ENCODE data around the gene BRPF3. TPM values are rescaled to one million over a fixed set of nuclear protein-coding genes. Genes with fewer than 3 reads are reported as not detected.

The BRPF3 gene
- total and polyA plus RNA-seq, 2 donors (not counting 3 experiments of a cell fraction or from before 2014, with no cell fraction given), result 30.5 to 35.7 TPM

DNA sequence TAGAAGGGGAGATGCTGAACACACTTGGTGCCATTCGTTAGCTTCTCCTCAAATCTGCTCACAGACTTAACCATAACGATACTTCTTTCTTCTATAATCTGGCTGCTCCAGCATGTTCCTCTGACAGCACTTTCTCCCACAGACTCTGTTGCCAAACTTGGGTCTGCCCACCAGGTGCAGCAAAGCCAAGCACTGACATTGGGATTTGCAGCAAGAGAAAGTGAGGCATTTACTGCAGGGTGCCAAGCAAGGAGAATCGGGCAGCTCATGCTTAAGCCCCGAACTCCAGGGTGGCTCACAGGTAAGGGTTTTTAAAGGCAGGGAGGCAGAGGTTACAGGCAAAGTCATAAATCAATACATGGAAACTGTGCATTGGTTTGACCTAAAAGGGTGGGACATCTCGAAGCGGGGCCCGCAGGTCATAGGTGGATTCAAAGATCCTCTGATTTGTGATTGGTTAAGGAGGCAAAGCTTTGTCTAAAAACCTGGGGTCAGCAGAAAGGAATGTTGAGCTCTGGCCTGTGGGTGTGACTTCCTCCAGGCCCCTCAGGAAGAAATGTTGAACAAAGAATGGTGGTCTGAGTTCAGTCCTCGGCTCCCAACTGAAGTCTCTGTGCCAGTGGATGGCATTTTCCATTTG lies 48.2 kb downstream of the BRPF3 start:
- H3K4me1 ChIP-seq (ENCODE audit: control insufficient read depth, extremely low read depth, insufficient read depth, low read length), result peaks cover 46% of the 10 kb centered on the region
- H3K79me2 ChIP-seq (ENCODE audit: control insufficient read depth, insufficient read depth, low read length), result no peaks in the 10 kb centered on the region
- no peak overlapping the region for H3K4me3 ChIP-seq (replicated peaks in 1 of 3; ENCODE audit: insufficient read depth in 1 of 3, low read depth in 1 of 3, low read length in 3 of 3)
- FAIRE-seq (peak; percentile 89), DNase-seq (ENCODE audit: low read depth, low spot score) (peak; percentile 86)
- no peaks in the 10 kb centered on the region for H4K20me1 ChIP-seq (replicated peaks; ENCODE audit: control insufficient read depth, extremely low read depth, insufficient read depth, low read length)
- dilution Hi-C loops (cut with MboI; ENCODE audit: extremely low pct_ligation_motif_present, low sequenced_read_pairs), result no loop called here
- H3K4me2 ChIP-seq (ENCODE audit: insufficient read depth, low read length), result peak overlapping the region; percentile 59
- H2AFZ ChIP-seq (ENCODE audit: low read depth, low read length), result peak overlapping the region; percentile 84
- no peaks in the 10 kb centered on the region for H3K9me1 ChIP-seq (replicated peaks; ENCODE audit: control insufficient read depth, extremely low read depth, insufficient read depth, low read length)
- BruUV-seq (replicated peaks), result no TSS peak
- POLR2A ChIA-PET, result interaction anchor here (0.7 to 1.2 kb wide), 2 partner anchors 113 to 1819 kb away, joined by 3 to 4 read pairs; partner anchors contain the start of gene RPS10
- H3K27me3 ChIP-seq (ENCODE audit: control insufficient read depth in 2 of 2, insufficient read depth in 2 of 2, low read length in 2 of 2), result no peaks in the 10 kb centered on the region
- intact Hi-C loops (cut with micrococcal nuclease), result no loop called here
- no peaks in the 10 kb centered on the region for H3K9me3 ChIP-seq (replicated peaks; ENCODE audit: control insufficient read depth, insufficient read depth, low read length)
- CTCF ChIA-PET, result interaction anchor here (0.9 to 3.1 kb wide), 4 partner anchors 11 to 123 kb away, joined by 3 to 19 read pairs (median 3); no protein-coding TSS in a partner anchor
- H3K9ac ChIP-seq (replicated peaks; ENCODE audit: extremely low read depth, insufficient read depth, low read length), result peak overlapping the region; percentile 76
- peak overlapping the region; percentile 88 for H3K27ac ChIP-seq (ENCODE audit: insufficient read depth, low read depth, low read length)
- no peaks in the 10 kb centered on the region for H3K36me3 ChIP-seq (ENCODE audit: control insufficient read depth in 2 of 2, extremely low read depth in 1 of 2, insufficient read depth in 2 of 2, low read length in 2 of 2)
- no peak for TF ChIP-seq JUN (IDR thresholded peaks at IDR 0.05; ENCODE audit: borderline replicate concordance, insufficient read depth, insufficient read length, low read depth)
- TF ChIP-seq, protein P1, sequence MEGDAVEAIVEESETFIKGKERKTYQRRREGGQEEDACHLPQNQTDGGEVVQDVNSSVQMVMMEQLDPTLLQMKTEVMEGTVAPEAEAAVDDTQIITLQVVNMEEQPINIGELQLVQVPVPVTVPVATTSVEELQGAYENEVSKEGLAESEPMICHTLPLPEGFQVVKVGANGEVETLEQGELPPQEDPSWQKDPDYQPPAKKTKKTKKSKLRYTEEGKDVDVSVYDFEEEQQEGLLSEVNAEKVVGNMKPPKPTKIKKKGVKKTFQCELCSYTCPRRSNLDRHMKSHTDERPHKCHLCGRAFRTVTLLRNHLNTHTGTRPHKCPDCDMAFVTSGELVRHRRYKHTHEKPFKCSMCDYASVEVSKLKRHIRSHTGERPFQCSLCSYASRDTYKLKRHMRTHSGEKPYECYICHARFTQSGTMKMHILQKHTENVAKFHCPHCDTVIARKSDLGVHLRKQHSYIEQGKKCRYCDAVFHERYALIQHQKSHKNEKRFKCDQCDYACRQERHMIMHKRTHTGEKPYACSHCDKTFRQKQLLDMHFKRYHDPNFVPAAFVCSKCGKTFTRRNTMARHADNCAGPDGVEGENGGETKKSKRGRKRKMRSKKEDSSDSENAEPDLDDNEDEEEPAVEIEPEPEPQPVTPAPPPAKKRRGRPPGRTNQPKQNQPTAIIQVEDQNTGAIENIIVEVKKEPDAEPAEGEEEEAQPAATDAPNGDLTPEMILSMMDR (IDR thresholded peaks at IDR 0.05; ENCODE audit: extremely low read depth in 1 of 2, insufficient read depth in 1 of 2, low read depth in 1 of 2, low read length in 2 of 2), result no peak
- no peak for TF ChIP-seq FOS (IDR thresholded peaks at IDR 0.05; ENCODE audit: borderline replicate concordance, insufficient read depth, low read length)
- peak; percentile 48 for TF ChIP-seq POLR2A (IDR thresholded peaks at IDR 0.05; ENCODE audit: low read depth, low read length)
- TF ChIP-seq MYC (IDR thresholded peaks at IDR 0.05; ENCODE audit: low read depth, low read length), result no peak
- peak; percentile 30 for TF ChIP-seq POLR2AphosphoS5 (IDR thresholded peaks at IDR 0.05; ENCODE audit: insufficient read depth, low read depth, low read length)
- no peak for TF ChIP-seq GATA2 (IDR thresholded peaks at IDR 0.05; ENCODE audit: insufficient read depth, insufficient read length, low read depth, low read length)
- no peak for TF ChIP-seq EZH2 (IDR thresholded peaks at IDR 0.05; ENCODE audit: borderline replicate concordance, low read depth, low read length, severe bottlenecking)
- TF ChIP-seq MAX (IDR thresholded peaks at IDR 0.05; ENCODE audit: insufficient read depth, insufficient read length), result no peak

Data from endothelial cell of umbilical vein (primary cell).